ENCODE results near the gene LGI4.

Gene LGI4

DNA sequence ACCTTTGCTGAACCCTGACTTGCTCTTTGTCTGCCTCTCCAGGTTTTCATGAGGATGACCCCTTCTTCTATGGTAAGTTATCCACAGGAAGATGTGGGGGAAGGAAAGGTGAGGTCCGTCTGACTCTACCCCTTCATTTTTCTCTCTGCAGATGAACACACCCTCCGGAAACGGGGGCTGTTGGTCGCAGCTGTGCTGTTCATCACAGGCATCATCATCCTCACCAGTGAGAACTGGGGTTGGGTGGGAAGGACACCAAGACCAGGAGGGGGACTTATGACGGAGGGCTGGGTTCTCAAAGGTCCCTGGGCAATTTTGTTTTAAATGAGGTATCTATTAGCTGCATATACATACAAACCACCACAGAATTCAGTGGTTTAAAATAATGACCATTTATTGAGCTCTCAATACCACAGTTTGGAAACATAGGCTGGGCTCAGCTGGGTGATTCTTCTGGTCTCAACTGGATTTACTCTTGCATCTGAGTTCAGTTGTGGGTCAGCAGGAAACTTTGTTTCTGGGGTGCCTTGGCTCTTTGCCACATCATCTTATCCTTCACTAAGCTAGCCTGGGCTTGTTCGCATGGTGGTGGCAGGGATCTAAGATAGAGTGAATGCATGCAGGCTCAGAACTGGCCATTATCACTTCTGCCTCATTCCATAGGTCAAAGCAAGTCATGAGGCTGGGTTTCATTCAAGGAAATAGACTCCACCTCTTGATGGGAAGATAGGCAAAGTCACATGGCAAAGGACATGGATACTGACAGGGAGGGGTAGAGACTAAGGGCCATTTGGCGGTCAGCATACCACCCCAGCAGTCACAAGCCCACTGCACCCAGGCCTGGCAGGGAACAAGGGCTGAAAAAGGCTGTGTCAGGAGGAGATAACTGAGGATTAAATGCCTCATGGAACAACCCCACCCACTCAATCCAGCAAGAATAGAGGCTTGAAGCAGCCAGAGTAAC lies 31.5 kb upstream of the LGI4 start:
- DNase-seq (ENCODE audit: low read depth) = no peak
- TF ChIP-seq, protein P1, sequence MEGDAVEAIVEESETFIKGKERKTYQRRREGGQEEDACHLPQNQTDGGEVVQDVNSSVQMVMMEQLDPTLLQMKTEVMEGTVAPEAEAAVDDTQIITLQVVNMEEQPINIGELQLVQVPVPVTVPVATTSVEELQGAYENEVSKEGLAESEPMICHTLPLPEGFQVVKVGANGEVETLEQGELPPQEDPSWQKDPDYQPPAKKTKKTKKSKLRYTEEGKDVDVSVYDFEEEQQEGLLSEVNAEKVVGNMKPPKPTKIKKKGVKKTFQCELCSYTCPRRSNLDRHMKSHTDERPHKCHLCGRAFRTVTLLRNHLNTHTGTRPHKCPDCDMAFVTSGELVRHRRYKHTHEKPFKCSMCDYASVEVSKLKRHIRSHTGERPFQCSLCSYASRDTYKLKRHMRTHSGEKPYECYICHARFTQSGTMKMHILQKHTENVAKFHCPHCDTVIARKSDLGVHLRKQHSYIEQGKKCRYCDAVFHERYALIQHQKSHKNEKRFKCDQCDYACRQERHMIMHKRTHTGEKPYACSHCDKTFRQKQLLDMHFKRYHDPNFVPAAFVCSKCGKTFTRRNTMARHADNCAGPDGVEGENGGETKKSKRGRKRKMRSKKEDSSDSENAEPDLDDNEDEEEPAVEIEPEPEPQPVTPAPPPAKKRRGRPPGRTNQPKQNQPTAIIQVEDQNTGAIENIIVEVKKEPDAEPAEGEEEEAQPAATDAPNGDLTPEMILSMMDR (conservative IDR thresholded peaks at IDR 0.05; ENCODE audit: low read length) = no peak

DNA sequence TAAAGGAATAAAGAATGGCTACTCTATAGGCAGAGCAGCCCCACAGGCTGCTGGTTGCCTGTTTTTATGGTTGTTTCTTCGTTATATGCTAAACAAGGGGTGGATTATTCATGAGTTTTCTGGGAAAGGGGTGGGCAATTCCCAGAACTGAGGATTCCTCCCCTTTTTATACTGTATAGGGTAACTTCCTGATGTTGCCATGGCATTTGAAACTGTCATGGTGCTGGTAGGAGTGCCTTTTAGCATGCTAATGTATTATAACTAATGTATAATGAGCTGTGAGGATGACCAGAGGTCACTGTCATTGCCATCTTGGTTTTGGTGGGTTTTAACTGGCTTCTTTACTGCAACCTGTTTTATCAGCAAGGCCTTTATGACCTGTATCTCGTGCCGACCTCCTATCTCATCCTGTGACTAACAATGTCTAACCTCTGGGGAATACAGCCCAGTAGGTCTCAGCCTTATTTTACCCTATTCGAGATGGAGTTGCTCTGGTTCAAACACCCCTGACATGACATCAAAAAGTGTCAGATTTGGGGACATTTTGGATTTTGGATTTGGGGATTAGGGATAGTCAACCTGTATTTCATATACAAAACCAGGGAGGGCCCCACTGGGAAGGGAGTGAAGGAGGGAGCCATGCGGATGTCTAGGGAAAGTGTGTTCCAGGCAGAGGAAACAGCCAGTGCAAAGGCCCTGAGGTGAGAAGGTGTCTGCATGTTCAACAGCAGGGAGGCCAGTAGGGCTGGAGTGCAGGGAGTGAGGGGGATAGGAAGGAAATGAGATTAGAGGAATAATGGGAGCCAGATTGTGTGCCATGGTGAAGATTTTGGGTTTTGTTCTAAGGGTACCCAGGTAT lies 30.6 kb upstream of the LGI4 start:
- DNase-seq (ENCODE audit: low read depth) = no peak
- TF ChIP-seq, protein P1 (conservative IDR thresholded peaks at IDR 0.05; ENCODE audit: low read length) = no peak
- no peak overlapping the region for H3K4me3 ChIP-seq (ENCODE audit: low read length)

More for the DNA sequence above, 31.5 kb upstream of the LGI4 start:
- H3K4me3 ChIP-seq (ENCODE audit: low read length) = no peak overlapping the region

DNA sequence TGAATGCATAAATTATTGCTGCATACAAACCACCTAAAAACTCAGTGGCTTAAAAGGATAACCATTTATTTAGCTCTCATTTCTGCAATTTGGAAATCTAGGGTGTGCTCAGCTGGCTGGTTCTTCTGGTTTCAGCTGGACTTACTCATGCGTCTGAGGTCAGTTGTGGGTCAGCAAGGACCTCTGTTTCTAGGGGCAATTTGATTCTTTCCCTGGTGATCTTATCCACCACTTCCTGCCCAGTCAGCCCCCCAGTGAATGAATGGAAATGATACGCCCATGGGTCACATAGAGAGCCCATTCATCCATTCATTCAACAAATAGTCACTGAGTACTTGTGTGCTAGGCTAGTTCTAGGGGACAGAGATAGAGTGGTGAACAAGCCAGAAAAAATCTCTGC lies 29.6 kb upstream of the LGI4 start:
- TF ChIP-seq, protein P1 (conservative IDR thresholded peaks at IDR 0.05; ENCODE audit: low read length) = no peak
- DNase-seq (ENCODE audit: low read depth) = no peak
- H3K4me3 ChIP-seq (ENCODE audit: low read length) = no peak overlapping the region

DNA sequence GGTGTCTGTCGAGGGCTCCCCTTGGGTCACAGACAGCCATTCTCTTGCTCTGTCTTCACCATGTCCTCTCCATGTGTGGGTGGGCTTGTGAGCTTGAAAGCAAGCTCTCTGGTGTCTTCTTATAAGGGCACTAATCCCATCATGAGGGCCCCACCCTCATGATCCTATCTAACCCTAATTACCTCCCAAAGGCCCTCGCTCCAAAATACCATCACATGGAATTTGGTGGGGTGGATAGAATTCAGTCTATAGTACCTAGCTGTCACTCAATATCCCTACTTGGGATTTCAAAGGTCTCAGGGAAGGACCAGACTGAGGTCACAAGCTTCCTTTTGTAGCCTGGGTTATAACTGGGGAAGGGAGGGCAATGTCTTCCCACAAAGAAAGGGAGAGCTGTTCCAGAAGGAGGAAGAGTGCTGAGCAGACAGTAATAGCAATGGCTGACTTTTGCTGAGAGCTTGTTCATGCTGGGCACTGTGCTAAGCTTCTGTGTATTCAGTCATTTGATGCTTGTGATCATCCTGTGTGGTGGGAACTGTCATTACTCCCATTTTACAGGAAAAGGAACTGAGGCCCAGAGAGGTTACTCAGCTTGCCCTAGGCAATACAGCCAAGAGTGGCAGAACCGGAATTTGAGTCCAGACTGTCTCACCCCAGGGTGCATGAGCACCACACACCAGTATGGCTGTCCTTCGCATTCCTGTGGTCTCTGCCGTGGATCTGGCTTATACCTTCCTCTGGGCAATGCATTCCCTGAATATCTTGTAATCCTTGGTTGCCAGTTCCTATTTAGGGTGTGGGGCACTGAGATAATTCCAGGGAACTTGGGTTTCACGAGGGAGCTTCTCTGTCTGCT lies 27.8 kb upstream of the LGI4 start:
- DNase-seq (ENCODE audit: low read depth) = peak; percentile 54
- no peak overlapping the region for H3K4me3 ChIP-seq (ENCODE audit: low read length)
- TF ChIP-seq, protein P1 (conservative IDR thresholded peaks at IDR 0.05; ENCODE audit: low read length) = no peak

DNA sequence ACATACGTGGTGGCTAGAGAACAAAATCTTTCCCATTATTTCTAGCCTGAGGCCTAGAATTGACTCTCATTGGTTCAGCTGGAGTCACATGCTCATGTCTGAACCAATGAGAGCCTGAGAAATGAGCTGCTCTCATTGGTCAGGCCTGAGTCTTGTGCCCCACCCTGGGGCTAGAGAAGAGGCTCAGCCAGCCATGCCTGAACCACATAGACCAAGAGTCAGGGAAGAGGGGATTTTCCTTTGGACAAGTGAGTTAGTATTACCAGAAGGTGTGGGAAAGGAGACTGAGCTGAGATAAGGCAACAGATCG lies 26.5 kb upstream of the LGI4 start:
- no peak overlapping the region for H3K4me3 ChIP-seq (ENCODE audit: low read length)
- TF ChIP-seq, protein P1 (conservative IDR thresholded peaks at IDR 0.05; ENCODE audit: low read length) = no peak
- no peak for DNase-seq (ENCODE audit: low read depth)

DNA sequence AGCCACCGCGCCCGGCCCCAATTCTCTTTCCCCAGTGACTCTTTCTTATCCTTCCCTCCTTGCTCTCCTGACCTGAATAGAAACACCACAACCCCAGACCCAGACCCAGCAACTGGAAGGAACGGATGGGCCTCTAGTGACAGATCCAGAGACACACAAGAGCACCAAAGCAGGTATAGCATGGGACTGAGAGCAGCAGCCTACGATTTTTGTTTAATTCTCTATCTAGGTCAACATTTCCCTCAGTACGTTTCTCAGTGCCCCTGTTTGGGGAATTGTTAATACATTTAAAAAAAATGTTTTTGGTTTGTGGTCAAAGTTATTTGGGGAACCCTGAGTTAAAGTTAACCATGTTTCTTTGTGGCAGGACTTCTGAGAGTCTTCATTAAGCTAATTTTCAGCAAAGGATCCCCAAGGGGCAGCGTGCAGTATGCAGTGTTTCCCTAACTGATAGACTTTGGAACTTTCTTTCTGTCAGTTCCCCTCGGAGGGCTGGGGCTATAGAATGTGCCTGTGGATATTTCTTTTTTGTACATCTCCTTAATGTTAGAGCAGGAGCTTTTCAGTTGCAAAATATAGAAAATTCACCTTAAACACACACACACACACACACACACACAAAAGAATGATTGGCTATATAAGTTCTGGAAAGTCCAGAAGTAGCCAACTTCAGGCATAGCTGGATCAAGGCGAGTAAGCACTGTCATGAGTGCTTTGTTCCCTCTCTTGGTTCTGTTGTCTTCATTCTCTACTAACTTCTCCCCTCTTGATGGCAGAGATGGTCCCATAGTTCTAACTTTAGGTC lies 26.0 kb upstream of the LGI4 start:
- TF ChIP-seq, protein P1 (conservative IDR thresholded peaks at IDR 0.05; ENCODE audit: low read length) = no peak
- H3K4me3 ChIP-seq (ENCODE audit: low read length) = no peak overlapping the region
- DNase-seq (ENCODE audit: low read depth) = no peak
